ENCODE results near the gene NOL4L.

DNA sequence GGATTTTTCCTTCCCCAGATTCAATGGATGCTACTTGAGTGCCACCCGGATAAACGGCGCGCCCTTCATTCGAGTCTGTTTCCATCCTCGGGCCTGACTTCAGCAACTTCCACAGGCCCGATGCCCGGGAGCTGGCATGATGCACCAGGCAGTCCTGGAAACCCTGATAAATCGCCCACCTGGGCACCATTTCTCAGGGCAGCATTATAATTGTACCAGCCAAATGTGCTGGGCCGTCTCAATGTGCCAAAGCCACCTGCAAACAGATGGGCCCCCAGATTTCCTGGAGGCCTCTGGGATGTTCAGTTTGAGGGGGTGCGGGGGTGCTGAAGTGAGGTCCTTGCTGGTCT, 65.8 kb downstream of the NOL4L start:
- TF ChIP-seq, protein P1, sequence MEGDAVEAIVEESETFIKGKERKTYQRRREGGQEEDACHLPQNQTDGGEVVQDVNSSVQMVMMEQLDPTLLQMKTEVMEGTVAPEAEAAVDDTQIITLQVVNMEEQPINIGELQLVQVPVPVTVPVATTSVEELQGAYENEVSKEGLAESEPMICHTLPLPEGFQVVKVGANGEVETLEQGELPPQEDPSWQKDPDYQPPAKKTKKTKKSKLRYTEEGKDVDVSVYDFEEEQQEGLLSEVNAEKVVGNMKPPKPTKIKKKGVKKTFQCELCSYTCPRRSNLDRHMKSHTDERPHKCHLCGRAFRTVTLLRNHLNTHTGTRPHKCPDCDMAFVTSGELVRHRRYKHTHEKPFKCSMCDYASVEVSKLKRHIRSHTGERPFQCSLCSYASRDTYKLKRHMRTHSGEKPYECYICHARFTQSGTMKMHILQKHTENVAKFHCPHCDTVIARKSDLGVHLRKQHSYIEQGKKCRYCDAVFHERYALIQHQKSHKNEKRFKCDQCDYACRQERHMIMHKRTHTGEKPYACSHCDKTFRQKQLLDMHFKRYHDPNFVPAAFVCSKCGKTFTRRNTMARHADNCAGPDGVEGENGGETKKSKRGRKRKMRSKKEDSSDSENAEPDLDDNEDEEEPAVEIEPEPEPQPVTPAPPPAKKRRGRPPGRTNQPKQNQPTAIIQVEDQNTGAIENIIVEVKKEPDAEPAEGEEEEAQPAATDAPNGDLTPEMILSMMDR (IDR thresholded peaks at IDR 0.05; ENCODE audit: low read depth, low read length), result no peak
- no peak for TF ChIP-seq POLR2A (IDR thresholded peaks at IDR 0.05; ENCODE audit: extremely low read depth, insufficient read length)
- TF ChIP-seq, protein P2, sequence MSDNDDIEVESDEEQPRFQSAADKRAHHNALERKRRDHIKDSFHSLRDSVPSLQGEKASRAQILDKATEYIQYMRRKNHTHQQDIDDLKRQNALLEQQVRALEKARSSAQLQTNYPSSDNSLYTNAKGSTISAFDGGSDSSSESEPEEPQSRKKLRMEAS (IDR thresholded peaks at IDR 0.05; ENCODE audit: low read depth, low read length), result no peak

Measured in NB4 (cell line).